ENCODE data around the gene COQ8B.

GRCh38 chr19:40692212-40692551 is 24.5 kb downstream of the COQ8B start:
- no peak for TF ChIP-seq CTCF (conservative IDR thresholded peaks at IDR 0.05)
- no peak for TF ChIP-seq ZFX (IDR thresholded peaks at IDR 0.05)

All from C4-2B (cell line).